ENCODE measurements around the gene ZFHX3. TPM values are rescaled to one million over a fixed set of nuclear protein-coding genes. Genes with fewer than 3 reads are reported as not detected.

The ZFHX3 gene
- total RNA-seq, 1 experiment from 2014 or later: 1.5 TPM

GRCh38 chr16:73023752-73024570, 24.0 kb downstream of the ZFHX3 start:
- Histone ChIP-seq H2BK12ac (ENCODE audit: insufficient read length, low read depth, low read length) (no peak overlapping the region), H3K79me1 (ENCODE audit: insufficient read depth, low read depth, low read length, poor library complexity, severe bottlenecking) (no peaks in the 10 kb centered on the region), H3K27ac (ENCODE audit: insufficient read length, low read depth, low read length) (no peak overlapping the region), H3K9me3 (ENCODE audit: control insufficient read depth, low read depth, low read length) (no peaks in the 10 kb centered on the region), H3K4me1 (ENCODE audit: insufficient read depth, low read length) (peaks cover 3% of the 10 kb centered on the region; the same call in 1 of the 2 replicates), H3K14ac (ENCODE audit: insufficient read depth, low read length) (no peak overlapping the region; the same call in 1 of the 2 replicates), H3K9ac (ENCODE audit: extremely low read depth, insufficient read length, low read length) (no peak overlapping the region), H4K8ac (replicated peaks; ENCODE audit: insufficient read length, low read depth, low read length) (no peak overlapping the region), H3T11ph (ENCODE audit: low read length) (no peak overlapping the region), H3K23ac (ENCODE audit: insufficient read length, low read depth, low read length) (no peak overlapping the region), H4K91ac (ENCODE audit: insufficient read length, low read depth, low read length) (no peak overlapping the region), H3K79me2 (ENCODE audit: insufficient read depth, low read length) (no peaks in the 10 kb centered on the region), H3K18ac (ENCODE audit: insufficient read length, low read depth, low read length) (no peak overlapping the region), H3K4ac (ENCODE audit: low read depth, low read length) (no peak overlapping the region), H2BK20ac (ENCODE audit: low read depth, low read length, poor library complexity, severe bottlenecking) (no peak overlapping the region), H2AFZ (ENCODE audit: low read length) (no peak overlapping the region), H2BK15ac (ENCODE audit: low read depth, low read length) (no peak overlapping the region), H4K5ac (ENCODE audit: insufficient read length, low read depth, low read length) (no peak overlapping the region), H3K27me3 (ENCODE audit: insufficient read depth, low read length) (peaks cover 31% of the 10 kb centered on the region), H2BK120ac (ENCODE audit: low read depth, low read length, poor library complexity, severe bottlenecking) (no peak overlapping the region), H3K23me2 (ENCODE audit: insufficient read length, low read depth, low read length, poor library complexity, severe bottlenecking) (no peaks in the 10 kb centered on the region), H2BK5ac (ENCODE audit: insufficient read length, low read length) (no peak overlapping the region), H3K56ac (ENCODE audit: insufficient read length, low read depth, low read length) (no peak overlapping the region), H4K20me1 (ENCODE audit: control insufficient read depth, insufficient read depth, insufficient read length) (no peaks in the 10 kb centered on the region), H2AK5ac (ENCODE audit: insufficient read length, low read length) (no peak overlapping the region), H3K4me2 (ENCODE audit: insufficient read depth, insufficient read length, low read length) (no peak overlapping the region)
- H3K9me3 Mint-ChIP-seq: no peaks in the 10 kb centered on the region; a peak in 1 of 5 replicates
- peaks cover 16 to 18% of the 10 kb centered on the region in 2 experiments for H3K4me1 Mint-ChIP-seq
- no peak for DNase-seq
- H3K27ac Mint-ChIP-seq: no peak overlapping the region
- H3K36me3 Mint-ChIP-seq (ENCODE audit: insufficient read depth in 1 of 3, low read depth in 3 of 3): no peaks in the 10 kb centered on the region
- no peak for TF ChIP-seq CTCF (conservative IDR thresholded peaks at IDR 0.05)
- peaks cover 97% of the 10 kb centered on the region for H3K27me3 Mint-ChIP-seq (ENCODE audit: low read depth)
- H3K4me3 Mint-ChIP-seq: no peak overlapping the region
- no CpG with 5 or more reads among the region's 22 CpGs for WGBS (ENCODE audit: extremely low coverage, insufficient read length, low lambda C conversion rate)

Measured in H9 (cell line).